ENCODE results near the gene ERO1B. TPM values are rescaled to one million over a fixed set of nuclear protein-coding genes. Genes with fewer than 3 reads are reported as not detected.

The ERO1B gene
- total RNA-seq, 2 experiments from 2014 or later: 7.0 to 11.0 TPM

GRCh38 chr1:236173174-236173767 is 108.5 kb downstream of the ERO1B start:
- no peaks in the 10 kb centered on the region for H4K20me1 ChIP-seq (ENCODE audit: insufficient read depth, low read length)
- TF ChIP-seq CTCF (conservative IDR thresholded peaks at IDR 0.05; ENCODE audit: low read length): no peak
- no peak for TF ChIP-seq EZH2phosphoT487 (IDR thresholded peaks at IDR 0.05; ENCODE audit: borderline replicate concordance, low read depth, low read length)
- no peak overlapping the region for H3K4me3 ChIP-seq (ENCODE audit: low read depth, low read length, poor library complexity, severe bottlenecking)
- no TSS peak for BruUV-seq (replicated peaks)
- intact Hi-C loops (cut with micrococcal nuclease; ENCODE audit: unreplicated experiment): no loop called here
- POLR2A ChIA-PET: no interaction called here
- H3K27ac ChIP-seq (ENCODE audit: low read depth, low read length, poor library complexity, severe bottlenecking): no peak overlapping the region
- no peak overlapping the region for H2AFZ ChIP-seq (ENCODE audit: low read length)
- H3K9me3 ChIP-seq (ENCODE audit: low read length): peaks cover 4% of the 10 kb centered on the region; the same call in 1 of the 2 replicates
- H3K36me3 ChIP-seq (ENCODE audit: insufficient read depth, low read length): 0 out of 2 replicates have a peak, but pooled peaks cover 4% of the 10 kb centered on the region
- CTCF ChIA-PET (ENCODE audit: unreplicated experiment): no interaction called here
- peaks cover 11% of the 10 kb centered on the region for H3K4me1 ChIP-seq (ENCODE audit: insufficient read depth, low read length, poor library complexity, severe bottlenecking)
- no peak for DNase-seq (ENCODE audit: low spot score)
- no peaks in the 10 kb centered on the region for H3K9me2 ChIP-seq (ENCODE audit: insufficient read depth, low read length)
- no peak overlapping the region for H3K4me2 ChIP-seq (ENCODE audit: low read length)
- H3K79me2 ChIP-seq (ENCODE audit: insufficient read depth, low read depth, low read length): no peaks in the 10 kb centered on the region

- TF ChIP-seq EZH2phosphoT487 (IDR thresholded peaks at IDR 0.05; ENCODE audit: borderline replicate concordance, low read depth, low read length): no peak
- TF ChIP-seq CTCF (conservative IDR thresholded peaks at IDR 0.05; ENCODE audit: low read length): no peak
- CTCF ChIA-PET (ENCODE audit: unreplicated experiment): no interaction called here
Measured at GRCh38 chr1:236172041-236172579, 109.6 kb downstream of the ERO1B start.

More at GRCh38 chr1:236172041-236172579, 109.6 kb downstream of the ERO1B start:
- no TSS peak for BruUV-seq (replicated peaks)
- Histone ChIP-seq H3K9me2 (ENCODE audit: insufficient read depth, low read length) (no peaks in the 10 kb centered on the region), H3K27ac (ENCODE audit: low read depth, low read length, poor library complexity, severe bottlenecking) (no peak overlapping the region), H3K4me1 (ENCODE audit: insufficient read depth, low read length, poor library complexity, severe bottlenecking) (peaks cover 11% of the 10 kb centered on the region), H3K4me3 (ENCODE audit: low read depth, low read length, poor library complexity, severe bottlenecking) (no peak overlapping the region), H3K79me2 (ENCODE audit: insufficient read depth, low read depth, low read length) (no peaks in the 10 kb centered on the region), H2AFZ (ENCODE audit: low read length) (no peak overlapping the region), H3K36me3 (ENCODE audit: insufficient read depth, low read length) (0 out of 2 replicates have a peak, but pooled peaks cover 4% of the 10 kb centered on the region), H3K9me3 (ENCODE audit: low read length) (peaks cover 6% of the 10 kb centered on the region; the same call in 1 of the 2 replicates), H4K20me1 (ENCODE audit: insufficient read depth, low read length) (no peaks in the 10 kb centered on the region), H3K4me2 (ENCODE audit: low read length) (no peak overlapping the region)
- intact Hi-C loops (cut with micrococcal nuclease; ENCODE audit: unreplicated experiment): no loop called here
- POLR2A ChIA-PET: interaction anchor here (0.6 to 0.8 kb wide), 7 partner anchors 10 to 1444 kb away, joined by 3 to 6 read pairs (median 3); no protein-coding TSS in a partner anchor
- no peak for DNase-seq (ENCODE audit: low spot score)

All from OCI-LY7 (cell line).